Ishikawa (cell line): ENCODE data around the gene FAM163A.

Experiments used
- EP300 ChIP-seq: IDR thresholded peaks from 2 replicates; pipeline ENCODE4 v1.6.1; 2012; ENCODE audit warnings: borderline replicate concordance
- USF1 ChIP-seq: IDR thresholded peaks from 2 replicates; pipeline ENCODE4 v1.6.1; 2012

- TF ChIP-seq EP300 (no peak), USF1 (no peak)
Measured at GRCh38 chr1:179748772-179749171, 5.7 kb downstream of the FAM163A start.
